HepG2 (cell line): ENCODE results near the gene SLC9A8. TPM values are rescaled to one million over a fixed set of nuclear protein-coding genes. Genes with fewer than 3 reads are reported as not detected.

Source experiments
- AGO2 ChIP-seq: fragments of 200-400 bp; formaldehyde crosslinking; optimal IDR thresholded peaks from 2 replicates; pipeline ENCODE3; 2017; ENCODE audit warnings: mild to moderate bottlenecking, low read depth, low read length, moderate library complexity
- GABPA ChIP-seq, 2 experiments: IDR thresholded peaks; 2 replicates each; pipeline ENCODE4 v1.6.1; 2011 to 2016; ENCODE audit warnings: low read depth in 2 of 2, low read length in 1 of 2, missing biosample characterization in 1 of 2, missing genetic modification characterization in 1 of 2
- HIVEP1 ChIP-seq: sonication (generic); formaldehyde crosslinking; IDR thresholded peaks from 2 replicates; pipeline ENCODE4 v1.4.0; 2020; ENCODE audit warnings: mild to moderate bottlenecking, missing genetic modification reagents
- MXI1 ChIP-seq: IDR thresholded peaks from 3 replicates; pipeline ENCODE4 v1.6.1; 2012; ENCODE audit warnings: low read depth, low read length, inconsistent platforms, borderline replicate concordance
- NBN ChIP-seq: fragments of 450-650 bp; conservative IDR thresholded peaks from 2 replicates; pipeline ENCODE4 v1.6.1; 2017
- NFATC3 ChIP-seq: sonication (generic); formaldehyde crosslinking; IDR thresholded peaks from 2 replicates; pipeline ENCODE4 v1.5.1; 2020; ENCODE audit warnings: mild to moderate bottlenecking, missing genetic modification reagents
- NFKB2 ChIP-seq: sonication (generic); formaldehyde crosslinking; IDR thresholded peaks from 2 replicates; pipeline ENCODE4 v1.4.0; 2020; ENCODE audit warnings: missing genetic modification reagents, borderline replicate concordance
- PLRG1 ChIP-seq: fragments of 450-650 bp; conservative IDR thresholded peaks from 2 replicates; pipeline ENCODE4 v1.6.1; 2016
- RELA ChIP-seq: sonication (generic); formaldehyde crosslinking; IDR thresholded peaks from 2 replicates; pipeline ENCODE4 v1.4.0; 2020; ENCODE audit warnings: missing genetic modification reagents
- REST ChIP-seq, 2 experiments: IDR thresholded peaks; 2 replicates each; pipeline ENCODE4 v1.6.1; 2011 to 2012; ENCODE audit warnings: low read length in 2 of 2, borderline replicate concordance in 1 of 2, low read depth in 1 of 2, mild to moderate bottlenecking in 1 of 2, moderate library complexity in 1 of 2
- SAP130 ChIP-seq: IDR thresholded peaks from 2 replicates; pipeline ENCODE4 v1.6.1; 2016; ENCODE audit warnings: low read depth
- SMARCE1 ChIP-seq: fragments of 450-650 bp; IDR thresholded peaks from 2 replicates; pipeline ENCODE4 v1.6.1; 2017; ENCODE audit warnings: borderline replicate concordance
- STAG1 ChIP-seq: sonication (generic); formaldehyde crosslinking; IDR thresholded peaks from 2 replicates; pipeline ENCODE4 v1.4.0; 2020; ENCODE audit warnings: missing genetic modification reagents
- TCF7L2 ChIP-seq: IDR thresholded peaks from 2 replicates; pipeline ENCODE4 v1.6.1; 2011; ENCODE audit warnings: mild to moderate bottlenecking, low read depth, low read length, moderate library complexity
- TFAP4 ChIP-seq: sonication (generic); IDR thresholded peaks from 2 replicates; pipeline ENCODE4 v1.6.1; 2016; ENCODE audit warnings: low read depth, borderline replicate concordance
- ZFP82 ChIP-seq: sonication (generic); formaldehyde crosslinking; IDR thresholded peaks from 2 replicates; pipeline ENCODE4 v1.5.1; 2020; ENCODE audit warnings: mild to moderate bottlenecking, missing genetic modification reagents, borderline replicate concordance
- ZKSCAN8 ChIP-seq: IDR thresholded peaks from 2 replicates; pipeline ENCODE4 v1.6.1; 2016; ENCODE audit warnings: borderline replicate concordance, missing genetic modification reagents, missing compliant biosample characterization
- ZNF367 ChIP-seq: sonication (generic); formaldehyde crosslinking; IDR thresholded peaks from 2 replicates; pipeline ENCODE4 v1.4.0; 2020; ENCODE audit warnings: missing genetic modification reagents, borderline replicate concordance
- ZNF549 ChIP-seq: sonication (generic); formaldehyde crosslinking; IDR thresholded peaks from 2 replicates; pipeline ENCODE4 v1.5.0; 2020; ENCODE audit warnings: missing genetic modification reagents
- ZNF552 ChIP-seq: sonication (generic); formaldehyde crosslinking; IDR thresholded peaks from 2 replicates; pipeline ENCODE4 v1.9.0; 2022; ENCODE audit warnings: missing genetic modification reagents, mild to moderate bottlenecking, borderline replicate concordance
- ZNF639 ChIP-seq: conservative IDR thresholded peaks from 2 replicates; pipeline ENCODE4 v1.6.1; 2018; ENCODE audit warnings: missing genetic modification reagents
- ZNF713 ChIP-seq: sonication (generic); formaldehyde crosslinking; IDR thresholded peaks from 2 replicates; pipeline ENCODE4 v1.4.0; 2020; ENCODE audit warnings: mild to moderate bottlenecking, missing genetic modification reagents
- ZNF780A ChIP-seq: sonication (generic); formaldehyde crosslinking; IDR thresholded peaks from 2 replicates; pipeline ENCODE4 v1.8.0; 2022; ENCODE audit warnings: mild to moderate bottlenecking, missing genetic modification reagents, moderate library complexity
- polyA plus RNA-seq, 8 experiments: library from polyadenylated mRNA; depleted of rRNA in 3 of 8; stranded (reverse) in 7 of 8; unstranded in 1 of 8; fragments of >200 nt; fragmentation: Illumina TruSeq in 4 of 8; extraction: Trizol in 4 of 8; gene quantifications; 2 replicates each; pipeline versions ENCODE4 v1.2.1 to v1.2.3, GENCODE V29; 2011 to 2016; ENCODE audit warnings: low read depth in 4 of 8, missing spikeins in 1 of 8, mixed read lengths in 1 of 8; ENCODE audit not compliant: insufficient read depth in 1 of 8
- total RNA-seq, 5 experiments: library from RNA; depleted of rRNA; stranded (reverse); fragments of >200 nt; fragmentation: Illumina TruSeq; extraction: Trizol; gene quantifications; 2 replicates each; pipeline ENCODE4 v1.2.3, GENCODE V29; 2016; ENCODE audit warnings: low read depth in 1 of 5
- TF ChIP-seq, protein P1 (sequence below): sonication (generic); formaldehyde crosslinking; IDR thresholded peaks from 2 replicates; pipeline ENCODE4 v1.4.0; 2020; ENCODE audit warnings: missing genetic modification reagents, low read depth, mild to moderate bottlenecking, borderline replicate concordance

SLC9A8 gene
- total and polyA plus RNA-seq, 2 of the 13 experiments (the other 11 are each of a cell fraction or from before 2014, with no cell fraction given) = 4.1 to 7.4 TPM

DNA sequence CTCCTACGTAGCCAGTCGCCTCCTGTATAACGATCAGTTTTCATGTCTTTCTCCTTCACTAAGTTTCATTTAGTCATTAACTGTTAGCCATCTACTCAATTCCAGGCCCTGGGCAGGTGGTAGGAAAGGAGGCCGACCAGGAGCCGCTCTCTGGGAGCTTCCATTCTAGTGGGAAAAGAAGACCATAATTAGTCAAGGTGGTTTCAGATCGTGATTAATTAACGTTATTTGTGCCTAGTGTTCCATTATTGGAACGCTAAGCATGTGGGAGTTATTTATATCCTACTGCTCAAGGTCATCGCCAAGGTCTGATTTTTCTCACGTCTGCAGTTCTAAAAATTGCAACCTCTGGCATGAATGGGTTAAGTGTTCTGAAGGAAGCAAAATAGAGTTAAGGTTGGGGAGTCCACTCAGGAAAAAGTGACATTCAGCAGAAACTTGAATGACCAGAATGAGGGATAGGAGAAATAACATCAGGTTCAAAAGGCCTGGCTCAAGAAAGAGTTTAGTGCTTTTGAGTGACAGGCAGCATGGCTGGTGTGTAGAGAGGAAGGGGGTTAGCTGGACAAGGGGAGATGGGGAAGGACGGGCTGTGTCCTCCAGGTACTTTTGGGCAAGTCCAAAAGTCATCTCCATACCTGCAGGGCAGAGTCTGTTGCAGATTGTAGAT, 812 bp downstream of the SLC9A8 start (continued):
- TF ChIP-seq TFAP4 (no peak), RELA (CRISPR knock-in tag) (no peak), HIVEP1 (no peak), GABPA (IDR thresholded peaks at IDR 0.05; ENCODE audit: low read depth, low read length) (no peak), GABPA (CRISPR knock-in tag; IDR thresholded peaks at IDR 0.05; ENCODE audit: low read depth) (no peak), NFKB2 (CRISPR knock-in tag) (no peak), ZNF367 (CRISPR knock-in tag) (no peak), ZKSCAN8 (CRISPR knock-in tag) (0 out of 2 replicates have a peak, but pooled peaks have one; percentile 2), STAG1 (CRISPR knock-in tag) (no peak), REST (IDR thresholded peaks at IDR 0.05; ENCODE audit: borderline replicate concordance in 1 of 2, low read depth in 1 of 2, low read length in 2 of 2) (no peak), PLRG1 (no peak), ZNF639 (CRISPR knock-in tag) (peak; percentile 19; the same call in 1 of the 2 replicates), ZNF713 (CRISPR knock-in tag) (no peak), ZNF552 (no peak), SMARCE1 (no peak), MXI1 (no peak), ZNF549 (CRISPR knock-in tag) (no peak), AGO2 (no peak), ZFP82 (no peak), SAP130 (CRISPR knock-in tag) (0 out of 2 replicates have a peak, but pooled peaks have one; percentile 18), ZNF780A (CRISPR knock-in tag) (0 out of 2 replicates have a peak, but pooled peaks have one; percentile 64), NBN (no peak), TCF7L2 (no peak), NFATC3 (CRISPR knock-in tag) (no peak)
- TF ChIP-seq, protein P1, sequence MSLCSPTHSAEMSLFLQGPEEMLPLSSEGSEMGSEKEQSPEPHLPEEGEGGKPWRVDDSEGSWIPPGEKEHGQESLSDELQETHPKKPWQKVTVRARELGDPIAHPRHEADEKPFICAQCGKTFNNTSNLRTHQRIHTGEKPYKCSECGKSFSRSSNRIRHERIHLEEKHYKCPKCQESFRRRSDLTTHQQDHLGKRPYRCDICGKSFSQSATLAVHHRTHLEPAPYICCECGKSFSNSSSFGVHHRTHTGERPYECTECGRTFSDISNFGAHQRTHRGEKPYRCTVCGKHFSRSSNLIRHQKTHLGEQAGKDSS (CRISPR knock-in tag) = no peak
